ENCODE results near the gene AGMO.

DNA sequence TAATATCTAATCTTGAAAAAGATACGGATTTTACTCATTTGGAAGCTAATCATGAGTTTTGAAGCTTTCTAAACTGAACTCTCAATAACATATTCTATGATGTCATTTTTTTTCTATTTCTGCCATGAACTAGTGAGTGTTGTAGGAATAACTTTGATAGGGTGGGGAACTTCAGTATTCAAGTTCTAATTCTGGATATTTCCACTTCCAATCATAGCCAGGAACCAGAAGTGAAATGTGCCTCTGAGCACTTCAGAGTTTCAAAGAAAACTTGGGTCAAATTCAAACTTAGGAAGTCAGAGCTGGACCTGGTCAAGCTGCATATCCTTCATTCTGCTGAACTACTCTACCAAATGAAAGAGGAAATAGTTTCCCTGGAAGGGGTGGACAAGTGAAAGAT is 847 bp downstream of the AGMO start:
- TF ChIP-seq, protein P1, sequence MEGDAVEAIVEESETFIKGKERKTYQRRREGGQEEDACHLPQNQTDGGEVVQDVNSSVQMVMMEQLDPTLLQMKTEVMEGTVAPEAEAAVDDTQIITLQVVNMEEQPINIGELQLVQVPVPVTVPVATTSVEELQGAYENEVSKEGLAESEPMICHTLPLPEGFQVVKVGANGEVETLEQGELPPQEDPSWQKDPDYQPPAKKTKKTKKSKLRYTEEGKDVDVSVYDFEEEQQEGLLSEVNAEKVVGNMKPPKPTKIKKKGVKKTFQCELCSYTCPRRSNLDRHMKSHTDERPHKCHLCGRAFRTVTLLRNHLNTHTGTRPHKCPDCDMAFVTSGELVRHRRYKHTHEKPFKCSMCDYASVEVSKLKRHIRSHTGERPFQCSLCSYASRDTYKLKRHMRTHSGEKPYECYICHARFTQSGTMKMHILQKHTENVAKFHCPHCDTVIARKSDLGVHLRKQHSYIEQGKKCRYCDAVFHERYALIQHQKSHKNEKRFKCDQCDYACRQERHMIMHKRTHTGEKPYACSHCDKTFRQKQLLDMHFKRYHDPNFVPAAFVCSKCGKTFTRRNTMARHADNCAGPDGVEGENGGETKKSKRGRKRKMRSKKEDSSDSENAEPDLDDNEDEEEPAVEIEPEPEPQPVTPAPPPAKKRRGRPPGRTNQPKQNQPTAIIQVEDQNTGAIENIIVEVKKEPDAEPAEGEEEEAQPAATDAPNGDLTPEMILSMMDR (IDR thresholded peaks at IDR 0.05; ENCODE audit: insufficient read depth, low read length, poor library complexity, severe bottlenecking): no peak
- no peak for TF ChIP-seq EZH2phosphoT487 (conservative IDR thresholded peaks at IDR 0.05; ENCODE audit: low read length)

Data from SU-DHL-6 (cell line).